ENCODE results near the gene R3HDM4. TPM values are rescaled to one million over a fixed set of nuclear protein-coding genes. Genes with fewer than 3 reads are reported as not detected.

R3HDM4 gene
- polyA plus RNA-seq, 1 experiment: 24.0 TPM

- no peak for DNase-seq (ENCODE audit: low read depth, low spot score)
- POLR2A ChIA-PET: interaction anchor here (0.6 to 0.7 kb wide), 2 partner anchors 31 to 159 kb away, joined by 4 to 9 read pairs; partner anchors contain the start of gene CNN2
- peaks cover 6% of the 10 kb centered on the region; the same call in 1 of the 2 replicates for H3K9me3 ChIP-seq (ENCODE audit: control insufficient read depth, insufficient read depth, low read length)
- no peak overlapping the region for H3K27ac ChIP-seq (ENCODE audit: low read depth, low read length)
- no peak for TF ChIP-seq CTCF (IDR thresholded peaks at IDR 0.05; ENCODE audit: low read depth, low read length)
- H3K4me3 ChIP-seq (ENCODE audit: low read depth, low read length): no peak overlapping the region
- CTCF ChIA-PET: no interaction called here
- no peaks in the 10 kb centered on the region for H3K27me3 ChIP-seq (ENCODE audit: control insufficient read depth, insufficient read depth, low read length)
Observed at GRCh38 chr19:866769-867300, 46.2 kb downstream of the R3HDM4 start.

- Histone ChIP-seq H3K27ac (ENCODE audit: low read depth, low read length) (no peak overlapping the region), H3K27me3 (ENCODE audit: control insufficient read depth, insufficient read depth, low read length) (peaks cover 3% of the 10 kb centered on the region), H3K4me3 (ENCODE audit: low read depth, low read length) (no peak overlapping the region), H3K9me3 (ENCODE audit: control insufficient read depth, insufficient read depth, low read length) (peaks cover 6% of the 10 kb centered on the region; the same call in 1 of the 2 replicates)
- no peak for TF ChIP-seq CTCF (IDR thresholded peaks at IDR 0.05; ENCODE audit: low read depth, low read length)
- ChIA-PET CTCF (no interaction called here), POLR2A (interaction anchor here (0.6 to 1.7 kb wide), 4 partner anchors 9 to 68 kb away, joined by 3 to 8 read pairs (median 4); partner anchors contain the start of gene MED16)
- DNase-seq (ENCODE audit: low read depth, low spot score): no peak
Observed at GRCh38 chr19:863315-863620, 49.8 kb downstream of the R3HDM4 start.

- H3K27ac ChIP-seq (ENCODE audit: low read depth, low read length): no peak overlapping the region
- DNase-seq (ENCODE audit: low read depth, low spot score): no peak
- TF ChIP-seq CTCF (IDR thresholded peaks at IDR 0.05; ENCODE audit: low read depth, low read length): no peak
- H3K4me3 ChIP-seq (ENCODE audit: low read depth, low read length): no peak overlapping the region
- H3K9me3 ChIP-seq (ENCODE audit: control insufficient read depth, insufficient read depth, low read length): peaks cover 6% of the 10 kb centered on the region; the same call in 1 of the 2 replicates
- peaks cover 3% of the 10 kb centered on the region for H3K27me3 ChIP-seq (ENCODE audit: control insufficient read depth, insufficient read depth, low read length)
- CTCF ChIA-PET: no interaction called here
- POLR2A ChIA-PET: interaction anchor here (0.8 to 1.7 kb wide), 3 partner anchors 9 to 30 kb away, joined by 3 to 8 read pairs (median 3); partner anchors contain the start of gene MED16
Observed at GRCh38 chr19:862581-863314, 50.3 kb downstream of the R3HDM4 start.

GRCh38 chr19:861756-862580 is 51.1 kb downstream of the R3HDM4 start:
- Histone ChIP-seq H3K27me3 (ENCODE audit: control insufficient read depth, insufficient read depth, low read length) (peaks cover 3% of the 10 kb centered on the region), H3K27ac (ENCODE audit: low read depth, low read length) (no peak overlapping the region), H3K9me3 (ENCODE audit: control insufficient read depth, insufficient read depth, low read length) (peaks cover 6% of the 10 kb centered on the region; the same call in 1 of the 2 replicates), H3K4me3 (ENCODE audit: low read depth, low read length) (no peak overlapping the region)
- POLR2A ChIA-PET: interaction anchor here (0.7 kb wide), 1 partner anchor 11 kb away, joined by 4 read pairs; no protein-coding TSS in a partner anchor
- no peak for DNase-seq (ENCODE audit: low read depth, low spot score)
- CTCF ChIA-PET: interaction anchor here (0.6 kb wide), 1 partner anchor 139 kb away, joined by 3 read pairs; no protein-coding TSS in a partner anchor
- no peak for TF ChIP-seq CTCF (IDR thresholded peaks at IDR 0.05; ENCODE audit: low read depth, low read length)
